Measurements from ENCODE around the gene SERBP1.
"Not testable (repeated sequence)": the region's sequence is repeated elsewhere in the genome, so short reads cannot be mapped to it uniquely, and the experiment has no call there.

- TF ChIP-seq CTCF, POLR2A (IDR thresholded peaks at IDR 0.05): not testable (repeated sequence)
Observed at GRCh38 chr1:67417733-67418132, 12.5 kb downstream of the SERBP1 start.
